Panc1 (cell line): ENCODE measurements around the gene MAG. TPM values are rescaled to one million over a fixed set of nuclear protein-coding genes. Genes with fewer than 3 reads are reported as not detected.

ENCODE experiments used
- ATAC-seq: fragments of 200-7000 bp; cut with Tn5 transposase; 2 replicates; pipeline ENCODE4 v1.9.1; 2020; ENCODE audit warnings: mild to moderate bottlenecking, moderate library complexity
- BruUV-seq: library from RNA; stranded (reverse); fragments of 400-500 nt; replicated peaks from 2 replicates; lab custom pipeline; 2021; lab: Mats Ljungman, UMichigan
- CTCF ChIA-PET: fragments of 300-600 bp; sonication (Branson Sonifier 250); formaldehyde crosslinking; loops from one replicate; lab custom pipeline; 2022; ENCODE audit warnings: antibody characterized with exemption; lab: Charles Lee
- POLR2A ChIA-PET: fragments of 300-600 bp; sonication (Branson Sonifier 250); formaldehyde crosslinking; loops from one replicate; lab custom pipeline; 2022; ENCODE audit warnings: antibody characterized with exemption; lab: Charles Lee
- DNase-seq: peaks from one replicate; pipeline ENCODE4 v3.0.0-alpha.2; 2010; ENCODE audit warnings: low read depth, low spot score
- H3K27ac ChIP-seq: 2 replicates; pipeline ENCODE4 v1.5.1; 2011; ENCODE audit warnings: mild to moderate bottlenecking, low read length, inconsistent platforms
- H3K27me3 ChIP-seq: fragments of 200-500 bp; sonication (Bioruptor generic); 2 replicates; pipeline ENCODE4 v1.6.0; 2014; ENCODE audit warnings: low read length, inconsistent platforms; ENCODE audit not compliant: control insufficient read depth, insufficient read depth
- H3K36me3 ChIP-seq: fragments of 200-500 bp; sonication (Bioruptor generic); 2 replicates; pipeline ENCODE4 v1.5.1; 2014; ENCODE audit warnings: inconsistent platforms, mild to moderate bottlenecking, low read length, moderate library complexity; ENCODE audit not compliant: control insufficient read depth, insufficient read depth
- H3K4me1 ChIP-seq: 2 replicates; pipeline ENCODE4 v1.5.1; 2011; ENCODE audit warnings: inconsistent platforms, mild to moderate bottlenecking, low read length, moderate library complexity; ENCODE audit not compliant: control insufficient read depth, insufficient read depth
- H3K4me3 ChIP-seq, 2 experiments: 2 replicates each; pipeline ENCODE4 v1.5.1; 2011 to 2012; ENCODE audit warnings: low read depth in 2 of 2, low read length in 2 of 2, mild to moderate bottlenecking in 2 of 2, inconsistent platforms in 1 of 2, moderate library complexity in 1 of 2
- H3K9me3 ChIP-seq: fragments of 200-500 bp; sonication (Bioruptor generic); 2 replicates; pipeline ENCODE4 v1.5.1; 2014; ENCODE audit warnings: low read depth, mild to moderate bottlenecking, inconsistent platforms, low read length, moderate library complexity; ENCODE audit not compliant: control insufficient read depth, insufficient read depth
- POLR2AphosphoS5 ChIP-seq: IDR thresholded peaks from 2 replicates; pipeline ENCODE4 v1.6.1; 2012; ENCODE audit warnings: mild to moderate bottlenecking, low read depth, low read length, moderate library complexity
- SIN3A ChIP-seq: IDR thresholded peaks from 2 replicates; pipeline ENCODE4 v1.6.1; 2012; ENCODE audit warnings: low read depth, mild to moderate bottlenecking, low read length, moderate library complexity, borderline replicate concordance; ENCODE audit not compliant: insufficient read depth
- TCF7L2 ChIP-seq: IDR thresholded peaks from 2 replicates; pipeline ENCODE4 v1.6.1; 2011; ENCODE audit warnings: mild to moderate bottlenecking, low read depth, low read length, inconsistent platforms
- in situ Hi-C: cut with HindIII; loops from 2 replicates; pipeline ENCODE4 v1.10.0; 2016; ENCODE audit warnings: low sequenced_read_pairs, low pct_unique_long_range_greater_than_20kb
- intact Hi-C: fragments of 100-400 bp; cut with micrococcal nuclease; formaldehyde crosslinking; loops from one replicate; pipeline ENCODE4 v1.10.0; 2022; ENCODE audit not compliant: unreplicated experiment
- total RNA-seq: library from RNA; stranded (reverse); gene quantifications from one replicate; pipeline ENCODE4 v1.2.1, GENCODE V29; 2021; ENCODE audit not compliant: unreplicated experiment
- TF ChIP-seq, protein P1 (sequence below), 2 experiments: IDR thresholded peaks; 2 replicates each; pipeline ENCODE4 v1.6.1; 2011 to 2012; ENCODE audit warnings: low read depth in 2 of 2, control low read depth in 1 of 2, low read length in 1 of 2, mild to moderate bottlenecking in 1 of 2, moderate library complexity in 1 of 2; ENCODE audit not compliant: insufficient read depth in 1 of 2
- TF ChIP-seq, protein P2 (sequence below): fragments of 450-650 bp; IDR thresholded peaks from 2 replicates; pipeline ENCODE4 v1.5.1; 2017; ENCODE audit warnings: mild to moderate bottlenecking

The MAG gene
- total RNA-seq, 1 experiment from 2014 or later = not detected

DNA sequence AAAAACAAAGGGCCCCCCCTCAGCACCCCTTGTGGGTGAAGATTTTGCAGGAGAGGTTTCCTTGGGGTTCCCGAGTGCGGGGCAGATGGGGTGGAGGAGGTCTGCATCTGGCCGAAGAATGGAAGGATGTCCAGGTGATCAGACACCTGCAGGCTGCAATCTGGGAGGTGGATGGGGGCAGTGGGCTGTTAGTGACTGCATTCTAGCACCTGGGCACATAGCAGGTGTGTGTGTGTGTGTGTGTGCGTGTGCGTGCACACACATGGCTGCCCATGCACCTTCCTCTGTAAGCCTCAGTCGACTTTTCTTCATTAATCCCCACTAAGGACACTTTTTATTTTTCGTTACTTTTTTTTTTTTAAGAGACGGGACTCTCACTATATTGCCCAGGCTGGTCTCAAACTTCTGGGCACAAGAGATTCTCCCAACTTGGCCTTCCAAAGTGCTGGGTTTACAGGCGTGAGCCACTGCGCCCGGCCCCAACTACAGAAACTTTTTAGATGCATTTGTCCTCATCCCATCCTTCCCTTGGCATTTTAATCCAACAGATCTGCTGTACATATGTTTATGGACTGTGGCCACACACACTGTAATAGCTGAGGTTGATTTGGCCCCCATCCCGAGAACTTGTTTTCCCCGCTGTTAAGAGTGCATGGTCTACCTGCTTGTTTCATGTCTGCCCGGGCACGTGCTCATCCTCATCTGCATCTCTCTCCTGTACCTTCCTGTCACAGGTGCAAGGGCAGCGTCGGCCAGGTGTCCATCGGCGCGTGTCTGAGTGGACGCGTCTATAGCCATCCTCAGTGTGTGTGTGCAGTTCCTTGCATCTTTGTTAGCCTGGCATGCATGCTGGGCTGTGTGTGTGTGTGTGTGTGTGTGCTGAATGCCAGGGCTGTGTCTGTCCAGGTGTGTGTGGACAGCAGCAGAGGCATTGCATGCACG, 731 bp downstream of the MAG start:
- no peaks in the 10 kb centered on the region; the same call in 1 of the 2 replicates for H3K27me3 ChIP-seq
- TF ChIP-seq, protein P1, sequence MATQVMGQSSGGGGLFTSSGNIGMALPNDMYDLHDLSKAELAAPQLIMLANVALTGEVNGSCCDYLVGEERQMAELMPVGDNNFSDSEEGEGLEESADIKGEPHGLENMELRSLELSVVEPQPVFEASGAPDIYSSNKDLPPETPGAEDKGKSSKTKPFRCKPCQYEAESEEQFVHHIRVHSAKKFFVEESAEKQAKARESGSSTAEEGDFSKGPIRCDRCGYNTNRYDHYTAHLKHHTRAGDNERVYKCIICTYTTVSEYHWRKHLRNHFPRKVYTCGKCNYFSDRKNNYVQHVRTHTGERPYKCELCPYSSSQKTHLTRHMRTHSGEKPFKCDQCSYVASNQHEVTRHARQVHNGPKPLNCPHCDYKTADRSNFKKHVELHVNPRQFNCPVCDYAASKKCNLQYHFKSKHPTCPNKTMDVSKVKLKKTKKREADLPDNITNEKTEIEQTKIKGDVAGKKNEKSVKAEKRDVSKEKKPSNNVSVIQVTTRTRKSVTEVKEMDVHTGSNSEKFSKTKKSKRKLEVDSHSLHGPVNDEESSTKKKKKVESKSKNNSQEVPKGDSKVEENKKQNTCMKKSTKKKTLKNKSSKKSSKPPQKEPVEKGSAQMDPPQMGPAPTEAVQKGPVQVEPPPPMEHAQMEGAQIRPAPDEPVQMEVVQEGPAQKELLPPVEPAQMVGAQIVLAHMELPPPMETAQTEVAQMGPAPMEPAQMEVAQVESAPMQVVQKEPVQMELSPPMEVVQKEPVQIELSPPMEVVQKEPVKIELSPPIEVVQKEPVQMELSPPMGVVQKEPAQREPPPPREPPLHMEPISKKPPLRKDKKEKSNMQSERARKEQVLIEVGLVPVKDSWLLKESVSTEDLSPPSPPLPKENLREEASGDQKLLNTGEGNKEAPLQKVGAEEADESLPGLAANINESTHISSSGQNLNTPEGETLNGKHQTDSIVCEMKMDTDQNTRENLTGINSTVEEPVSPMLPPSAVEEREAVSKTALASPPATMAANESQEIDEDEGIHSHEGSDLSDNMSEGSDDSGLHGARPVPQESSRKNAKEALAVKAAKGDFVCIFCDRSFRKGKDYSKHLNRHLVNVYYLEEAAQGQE (IDR thresholded peaks at IDR 0.05; ENCODE audit: insufficient read depth in 1 of 2, low read depth in 2 of 2, low read length in 1 of 2) = no peak
- TF ChIP-seq SIN3A (no peak), POLR2AphosphoS5 (no peak), TCF7L2 (no peak)
- TF ChIP-seq, protein P2, sequence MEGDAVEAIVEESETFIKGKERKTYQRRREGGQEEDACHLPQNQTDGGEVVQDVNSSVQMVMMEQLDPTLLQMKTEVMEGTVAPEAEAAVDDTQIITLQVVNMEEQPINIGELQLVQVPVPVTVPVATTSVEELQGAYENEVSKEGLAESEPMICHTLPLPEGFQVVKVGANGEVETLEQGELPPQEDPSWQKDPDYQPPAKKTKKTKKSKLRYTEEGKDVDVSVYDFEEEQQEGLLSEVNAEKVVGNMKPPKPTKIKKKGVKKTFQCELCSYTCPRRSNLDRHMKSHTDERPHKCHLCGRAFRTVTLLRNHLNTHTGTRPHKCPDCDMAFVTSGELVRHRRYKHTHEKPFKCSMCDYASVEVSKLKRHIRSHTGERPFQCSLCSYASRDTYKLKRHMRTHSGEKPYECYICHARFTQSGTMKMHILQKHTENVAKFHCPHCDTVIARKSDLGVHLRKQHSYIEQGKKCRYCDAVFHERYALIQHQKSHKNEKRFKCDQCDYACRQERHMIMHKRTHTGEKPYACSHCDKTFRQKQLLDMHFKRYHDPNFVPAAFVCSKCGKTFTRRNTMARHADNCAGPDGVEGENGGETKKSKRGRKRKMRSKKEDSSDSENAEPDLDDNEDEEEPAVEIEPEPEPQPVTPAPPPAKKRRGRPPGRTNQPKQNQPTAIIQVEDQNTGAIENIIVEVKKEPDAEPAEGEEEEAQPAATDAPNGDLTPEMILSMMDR = no peak
- ATAC-seq (0 out of 2 replicates have a peak, but pooled peaks have one; percentile 15), DNase-seq (no peak)
- H3K36me3 ChIP-seq = no peaks in the 10 kb centered on the region
- no peaks in the 10 kb centered on the region for H3K4me1 ChIP-seq
- BruUV-seq = no TSS peak
- no peak overlapping the region for H3K4me3 ChIP-seq
- no peaks in the 10 kb centered on the region for H3K9me3 ChIP-seq
- H3K27ac ChIP-seq = no peak overlapping the region
- in situ Hi-C loops (no loop called here), intact Hi-C loops (no loop called here)
- POLR2A ChIA-PET = interaction anchor here (0.6 kb wide), 1 partner anchor 369 kb away, joined by 5 read pairs; no protein-coding TSS in a partner anchor
- CTCF ChIA-PET = no interaction called here

DNA sequence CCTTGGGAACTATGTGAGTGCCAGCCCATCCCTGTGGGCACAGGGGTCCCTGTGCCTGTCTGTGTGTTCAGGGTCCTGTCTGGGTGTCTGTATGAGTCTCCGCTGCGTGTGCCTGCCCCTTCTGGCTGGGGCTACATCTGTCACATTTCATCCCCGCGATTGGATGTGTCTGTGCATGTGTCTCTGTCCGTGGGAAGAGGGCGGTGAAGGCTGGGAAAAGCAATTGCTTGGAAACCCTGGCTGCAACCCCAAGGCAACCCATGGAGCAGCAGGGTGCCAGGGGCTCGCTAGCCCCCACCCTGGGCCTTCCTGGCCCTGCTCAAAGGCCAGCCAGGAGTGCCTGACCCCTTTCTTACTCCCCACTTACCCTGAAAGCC, 1.4 kb downstream of the MAG start:
- POLR2A ChIA-PET = no interaction called here
- Histone ChIP-seq H3K27me3 (no peaks in the 10 kb centered on the region; the same call in 1 of the 2 replicates), H3K27ac (no peak overlapping the region), H3K4me1 (no peaks in the 10 kb centered on the region), H3K4me3 (no peak overlapping the region), H3K36me3 (no peaks in the 10 kb centered on the region), H3K9me3 (no peaks in the 10 kb centered on the region)
- no TSS peak for BruUV-seq
- CTCF ChIA-PET = no interaction called here
- TF ChIP-seq TCF7L2 (no peak), SIN3A (no peak), POLR2AphosphoS5 (no peak)
- TF ChIP-seq, protein P1 (IDR thresholded peaks at IDR 0.05; ENCODE audit: insufficient read depth in 1 of 2, low read depth in 2 of 2, low read length in 1 of 2) = no peak
- TF ChIP-seq, protein P2 = no peak
- no peak for DNase-seq
- intact Hi-C loops (no loop called here), in situ Hi-C loops (no loop called here)
- no peak for ATAC-seq
